ENCODE results near the gene RCOR1.

Gene RCOR1

GRCh38 chr14:102772781-102773570, 180.5 kb downstream of the RCOR1 start:
- DNase-seq, result no peak
- H3K27me3 Mint-ChIP-seq, result no peaks in the 10 kb centered on the region
- H3K36me3 Mint-ChIP-seq (ENCODE audit: low read depth), result no peaks in the 10 kb centered on the region
- no peak overlapping the region for H3K4me3 Mint-ChIP-seq
- no peaks in the 10 kb centered on the region for H3K9me3 Mint-ChIP-seq
- H3K27ac Mint-ChIP-seq, result no peak overlapping the region
- peaks cover 37% of the 10 kb centered on the region for H3K4me1 Mint-ChIP-seq (ENCODE audit: low read depth)

GRCh38 chr14:102774391-102775153, 182.1 kb downstream of the RCOR1 start:
- peaks cover 14% of the 10 kb centered on the region for H3K36me3 Mint-ChIP-seq (ENCODE audit: low read depth)
- peak; percentile 70 for DNase-seq
- peak overlapping the region; percentile 87 for H3K27ac Mint-ChIP-seq
- H3K4me1 Mint-ChIP-seq (ENCODE audit: low read depth), result peaks cover 38% of the 10 kb centered on the region
- no peaks in the 10 kb centered on the region for H3K27me3 Mint-ChIP-seq
- H3K9me3 Mint-ChIP-seq, result no peaks in the 10 kb centered on the region
- peak overlapping the region; percentile 43 for H3K4me3 Mint-ChIP-seq

- H3K9me3 Mint-ChIP-seq, result no peaks in the 10 kb centered on the region
- peaks cover 52% of the 10 kb centered on the region for H3K4me1 Mint-ChIP-seq (ENCODE audit: low read depth)
- peak; percentile 50 for DNase-seq
Measured at GRCh38 chr14:102775855-102776760, 183.7 kb downstream of the RCOR1 start.

GRCh38 chr14:102776761-102777710, 184.6 kb downstream of the RCOR1 start, which contains the start of gene TRAF3:
Gene TRAF3 (plus strand): TSS chr14:102777449. CDS start chr14:102870202, 92,753 bp downstream.
- no peaks in the 10 kb centered on the region for H3K9me3 Mint-ChIP-seq
- peak within 1 kb of the TSS; percentile 94 for H3K27ac Mint-ChIP-seq
- H3K27me3 Mint-ChIP-seq, result no peaks in the 10 kb centered on the region
- DNase-seq, result peak; percentile 87
- H3K4me3 Mint-ChIP-seq, result peak within 1 kb of the TSS; percentile 89
- H3K36me3 Mint-ChIP-seq (ENCODE audit: low read depth), result peaks cover 35% of the 10 kb centered on the region
- peaks cover 57% of the 10 kb centered on the region for H3K4me1 Mint-ChIP-seq (ENCODE audit: low read depth)

More at GRCh38 chr14:102775855-102776760, 183.7 kb downstream of the RCOR1 start:
- Mint-ChIP-seq H3K27me3 (no peaks in the 10 kb centered on the region), H3K27ac (peak overlapping the region; percentile 92), H3K4me3 (peak overlapping the region; percentile 75), H3K36me3 (ENCODE audit: low read depth) (peaks cover 30% of the 10 kb centered on the region)

GRCh38 chr14:102777711-102778337, 185.4 kb downstream of the RCOR1 start:
- DNase-seq, result peak; percentile 64
- Mint-ChIP-seq H3K27ac (peak overlapping the region; percentile 94), H3K4me3 (peak overlapping the region; percentile 89), H3K9me3 (no peaks in the 10 kb centered on the region), H3K36me3 (ENCODE audit: low read depth) (peaks cover 43% of the 10 kb centered on the region), H3K4me1 (ENCODE audit: low read depth) (peaks cover 64% of the 10 kb centered on the region), H3K27me3 (no peaks in the 10 kb centered on the region)

GRCh38 chr14:102778338-102779083, 186.1 kb downstream of the RCOR1 start:
- no peak for DNase-seq
- Mint-ChIP-seq H3K4me1 (ENCODE audit: low read depth) (peaks cover 67% of the 10 kb centered on the region), H3K9me3 (no peaks in the 10 kb centered on the region), H3K36me3 (ENCODE audit: low read depth) (peaks cover 50% of the 10 kb centered on the region), H3K27ac (peak overlapping the region; percentile 94), H3K4me3 (peak overlapping the region; percentile 89), H3K27me3 (no peaks in the 10 kb centered on the region)

- no peaks in the 10 kb centered on the region for H3K9me3 Mint-ChIP-seq
- no peaks in the 10 kb centered on the region for H3K27me3 Mint-ChIP-seq
- peak overlapping the region; percentile 89 for H3K4me3 Mint-ChIP-seq
- H3K36me3 Mint-ChIP-seq (ENCODE audit: low read depth), result peaks cover 54% of the 10 kb centered on the region
- peak overlapping the region; percentile 94 for H3K27ac Mint-ChIP-seq
- no peak for DNase-seq
- H3K4me1 Mint-ChIP-seq (ENCODE audit: low read depth), result peaks cover 73% of the 10 kb centered on the region
Measured at GRCh38 chr14:102779084-102779462, 186.6 kb downstream of the RCOR1 start.

GRCh38 chr14:102779574-102780315, 187.3 kb downstream of the RCOR1 start:
- H3K27me3 Mint-ChIP-seq, result no peaks in the 10 kb centered on the region
- no peak for DNase-seq
- H3K4me1 Mint-ChIP-seq (ENCODE audit: low read depth), result peaks cover 71% of the 10 kb centered on the region
- peaks cover 59% of the 10 kb centered on the region for H3K36me3 Mint-ChIP-seq (ENCODE audit: low read depth)
- peak overlapping the region; percentile 89 for H3K4me3 Mint-ChIP-seq
- H3K9me3 Mint-ChIP-seq, result no peaks in the 10 kb centered on the region
- H3K27ac Mint-ChIP-seq, result peak overlapping the region; percentile 94

Data from activated T-cell treated with anti-CD3 and anti-CD28 coated beads, Interleukin-2, amount 50 U/mL, for 24 hours (primary cell).